HG03280 (cell line): Measurements from ENCODE around the gene ZNF316.
"Not testable (repeated sequence)": the region's sequence is repeated elsewhere in the genome, so short reads cannot be mapped to it uniquely, and the experiment has no call there.

Experiments
- ATAC-seq: cut with Tn5 transposase; IDR thresholded peaks from one replicate; pipeline ENCODE4 v1.9.1; 2021; ENCODE audit warnings: mild to moderate bottlenecking, moderate library complexity; ENCODE audit not compliant: unreplicated experiment

The ZNF316 gene

GRCh38 chr7:6646465-6646864 lies 9.3 kb downstream of the ZNF316 start:
- ATAC-seq: no peak

GRCh38 chr7:6647080-6647479 lies 10.0 kb downstream of the ZNF316 start:
- no peak for ATAC-seq

- ATAC-seq: no peak
These were observed 10.4 kb downstream of the ZNF316 start for GRCh38 chr7:6647541-6647940.

- ATAC-seq: no peak
These were observed 11.1 kb downstream of the ZNF316 start for GRCh38 chr7:6648066-6648814.

GRCh38 chr7:6648815-6649104 lies 11.6 kb downstream of the ZNF316 start:
- no peak for ATAC-seq

GRCh38 chr7:6649241-6649961 lies 12.3 kb downstream of the ZNF316 start:
- no peak for ATAC-seq

GRCh38 chr7:6650086-6650485 lies 13.0 kb downstream of the ZNF316 start:
- no peak for ATAC-seq

- no peak for ATAC-seq
These were observed 13.4 kb downstream of the ZNF316 start for GRCh38 chr7:6650521-6651011.

- no peak for ATAC-seq
These were observed 14.8 kb downstream of the ZNF316 start for GRCh38 chr7:6651851-6652445.

- ATAC-seq: no peak
These were observed 15.4 kb downstream of the ZNF316 start for GRCh38 chr7:6652446-6653011.

- no peak for ATAC-seq
These were observed 16.2 kb downstream of the ZNF316 start for GRCh38 chr7:6653071-6654003.

GRCh38 chr7:6654113-6654841 lies 17.2 kb downstream of the ZNF316 start:
- ATAC-seq: no peak

GRCh38 chr7:6654842-6655610 lies 17.9 kb downstream of the ZNF316 start:
- ATAC-seq: no peak

- ATAC-seq: no peak
These were observed 18.7 kb downstream of the ZNF316 start for GRCh38 chr7:6655636-6656385.

GRCh38 chr7:6656413-6656812 lies 19.3 kb downstream of the ZNF316 start:
- ATAC-seq: no peak

- ATAC-seq: no peak
These were observed 21.7 kb downstream of the ZNF316 start for GRCh38 chr7:6658618-6659345.

GRCh38 chr7:6670851-6671250 lies 33.7 kb downstream of the ZNF316 start:
- ATAC-seq: not testable (repeated sequence)
